Vagina (tissue), 2 donors: ENCODE measurements around the gene PSMB7.

Source experiments
- POLR2A ChIP-seq, 2 donors: fragments of 450-650 bp; IDR thresholded peaks; one replicate each; pipeline ENCODE4 v1.6.1; 2017; ENCODE audit warnings: antibody characterized with exemption in 2 of 2, mild to moderate bottlenecking in 2 of 2, moderate library complexity in 2 of 2
- POLR2AphosphoS5 ChIP-seq, 2 donors: sonication (generic); formaldehyde crosslinking; IDR thresholded peaks; one replicate each; pipeline ENCODE4 v1.9.0; 2017; ENCODE audit warnings: antibody characterized with exemption in 2 of 2, mild to moderate bottlenecking in 2 of 2, low read depth in 1 of 2; ENCODE audit not compliant: insufficient read depth in 1 of 2
- TF ChIP-seq, protein P1 (sequence below), 3 experiments: fragments of 450-650 bp in 2 of 3; fragments of 200-600 bp in 1 of 3; sonication (generic) in 1 of 3; IDR thresholded peaks; one replicate each; pipeline ENCODE4 v1.5.1; 2017 to 2019; ENCODE audit warnings: antibody characterized with exemption in 3 of 3, mild to moderate bottlenecking in 2 of 3, moderate library complexity in 2 of 3

DNA sequence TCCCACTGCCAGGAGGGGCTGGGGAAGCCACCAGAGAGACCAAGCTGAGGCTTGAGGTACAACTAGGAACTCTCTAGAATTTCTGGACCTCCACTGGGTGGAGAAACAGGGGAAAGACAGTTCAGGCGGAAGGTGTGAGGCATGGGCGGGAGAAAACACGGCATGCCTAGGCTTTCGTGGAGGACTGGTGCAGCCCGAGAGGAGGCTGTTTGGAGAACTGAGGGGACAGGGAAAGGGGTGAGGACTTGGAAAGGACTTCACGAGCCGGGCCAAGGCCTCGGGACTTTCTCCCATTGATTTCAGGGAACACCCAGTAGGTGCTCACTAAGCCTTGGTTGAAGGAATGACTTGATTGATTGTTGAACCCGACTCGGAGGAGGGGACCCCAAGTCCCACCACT is 25.5 kb upstream of the PSMB7 start:
- TF ChIP-seq POLR2A (IDR thresholded peaks at IDR 0.05) = no peak
- no peak for TF ChIP-seq POLR2AphosphoS5 (IDR thresholded peaks at IDR 0.05; ENCODE audit: insufficient read depth in 1 of 2, low read depth in 1 of 2)
- TF ChIP-seq, protein P1, sequence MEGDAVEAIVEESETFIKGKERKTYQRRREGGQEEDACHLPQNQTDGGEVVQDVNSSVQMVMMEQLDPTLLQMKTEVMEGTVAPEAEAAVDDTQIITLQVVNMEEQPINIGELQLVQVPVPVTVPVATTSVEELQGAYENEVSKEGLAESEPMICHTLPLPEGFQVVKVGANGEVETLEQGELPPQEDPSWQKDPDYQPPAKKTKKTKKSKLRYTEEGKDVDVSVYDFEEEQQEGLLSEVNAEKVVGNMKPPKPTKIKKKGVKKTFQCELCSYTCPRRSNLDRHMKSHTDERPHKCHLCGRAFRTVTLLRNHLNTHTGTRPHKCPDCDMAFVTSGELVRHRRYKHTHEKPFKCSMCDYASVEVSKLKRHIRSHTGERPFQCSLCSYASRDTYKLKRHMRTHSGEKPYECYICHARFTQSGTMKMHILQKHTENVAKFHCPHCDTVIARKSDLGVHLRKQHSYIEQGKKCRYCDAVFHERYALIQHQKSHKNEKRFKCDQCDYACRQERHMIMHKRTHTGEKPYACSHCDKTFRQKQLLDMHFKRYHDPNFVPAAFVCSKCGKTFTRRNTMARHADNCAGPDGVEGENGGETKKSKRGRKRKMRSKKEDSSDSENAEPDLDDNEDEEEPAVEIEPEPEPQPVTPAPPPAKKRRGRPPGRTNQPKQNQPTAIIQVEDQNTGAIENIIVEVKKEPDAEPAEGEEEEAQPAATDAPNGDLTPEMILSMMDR (IDR thresholded peaks at IDR 0.05) = no peak
